ENCODE results near the gene FLNB. TPM values are rescaled to one million over a fixed set of nuclear protein-coding genes. Genes with fewer than 3 reads are reported as not detected.
A peak's percentile ranks its signal among the peaks of the same experiment; 100 is the strongest.

Gene FLNB
- total and polyA plus RNA-seq, 2 of the 4 experiments (the other 2 are of a cell fraction), result 78.0 to 136 TPM

DNA sequence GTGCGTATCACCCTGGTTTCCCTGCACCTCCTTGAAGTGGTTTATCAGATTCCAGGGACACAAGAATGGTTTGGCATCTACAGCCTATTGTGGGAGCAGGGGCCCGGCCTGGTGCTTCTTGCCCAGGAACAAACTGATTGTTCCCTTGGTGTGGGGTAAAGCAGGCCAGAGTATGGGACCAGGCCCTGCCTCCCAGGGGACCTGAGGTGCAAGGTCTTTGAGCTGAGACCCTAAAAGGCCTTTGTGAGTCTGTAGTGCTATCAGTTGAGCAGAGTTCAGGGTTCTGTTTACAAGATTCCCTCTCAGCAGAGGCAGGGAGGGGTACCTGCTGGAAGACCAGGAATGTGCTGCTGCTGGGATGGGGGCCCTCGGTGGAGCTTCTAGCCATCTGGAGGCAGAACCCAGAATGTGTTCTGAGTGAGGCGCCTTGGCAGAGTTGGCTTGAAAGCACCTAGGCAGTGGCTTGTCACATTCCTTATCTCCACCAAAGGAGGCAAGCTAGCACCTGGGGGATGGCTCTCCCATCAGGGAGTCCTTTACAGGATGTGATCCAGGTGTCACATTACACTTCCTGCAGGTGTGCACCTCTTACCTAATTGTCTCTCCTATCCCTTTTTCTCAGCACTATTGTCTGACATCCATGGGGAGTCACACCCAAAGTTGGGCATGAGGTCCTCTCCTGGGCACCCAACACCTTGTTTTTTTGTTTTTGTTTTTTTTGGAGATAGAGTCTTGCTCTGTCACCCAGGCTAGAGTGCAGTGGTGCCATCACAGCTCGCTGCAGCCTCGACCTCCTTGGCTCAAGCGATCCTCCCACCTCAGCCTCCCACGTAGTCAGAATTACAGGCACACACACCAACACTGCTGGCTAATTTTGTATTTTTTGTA, 13.1 kb downstream of the FLNB start:
- Histone ChIP-seq H4K8ac (ENCODE audit: low read depth in 2 of 2, low read length in 2 of 2) (no peak overlapping the region), H2BK15ac (ENCODE audit: low read depth, low read length) (no peak overlapping the region), H2BK120ac (ENCODE audit: low read depth, low read length) (no peak overlapping the region), H3K56ac (ENCODE audit: extremely low read depth, insufficient read depth, low read length) (no peak overlapping the region), H3K4ac (ENCODE audit: low read depth, low read length) (no peak overlapping the region; the same call in 1 of the 2 replicates), H2BK5ac (ENCODE audit: low read depth, low read length, poor library complexity, severe bottlenecking) (no peak overlapping the region), H2BK20ac (ENCODE audit: low read depth, low read length) (no peak overlapping the region), H3K9me3 (ENCODE audit: control insufficient read depth, insufficient read depth, low read length) (no peaks in the 10 kb centered on the region), H3K4me3 (ENCODE audit: insufficient read depth, low read depth, low read length) (no peak overlapping the region), H3K9me1 (ENCODE audit: insufficient read depth, low read length) (peaks cover 30% of the 10 kb centered on the region), H3K79me1 (ENCODE audit: low read depth in 1 of 2, low read length in 2 of 2) (peaks cover 13 to 86% of the 10 kb centered on the region in 2 experiments), H2AFZ (replicated peaks; ENCODE audit: low read length, poor library complexity) (no peak overlapping the region), H3K36me3 (ENCODE audit: control insufficient read depth, insufficient read depth, low read length) (no peaks in the 10 kb centered on the region), H3K27me3 (ENCODE audit: control insufficient read depth, insufficient read depth, low read length) (no peaks in the 10 kb centered on the region), H3K18ac (ENCODE audit: low read depth, low read length) (no peak overlapping the region), H3K27ac (ENCODE audit: insufficient read depth, low read length) (no peak overlapping the region), H3K9ac (ENCODE audit: low read depth, low read length) (no peak overlapping the region), H3K14ac (replicated peaks; ENCODE audit: low read depth, low read length) (no peak overlapping the region), H2AK9ac (replicated peaks; ENCODE audit: low read depth, low read length, poor library complexity) (peak overlapping the region; percentile 6), H3K4me1 (ENCODE audit: control insufficient read depth, insufficient read depth, low read length) (peaks cover 27% of the 10 kb centered on the region), H3K4me2 (ENCODE audit: low read depth, low read length) (no peak overlapping the region), H2AK5ac (ENCODE audit: low read depth, low read length) (peak overlapping the region; percentile 21; the same call in 1 of the 2 replicates), H4K20me1 (ENCODE audit: insufficient read depth, low read length) (peaks cover 88% of the 10 kb centered on the region), H3K23ac (ENCODE audit: low read depth, low read length) (0 out of 2 replicates have a peak overlapping the region, but pooled peaks have one; percentile 7), H4K91ac (ENCODE audit: insufficient read depth, low read depth, low read length) (no peak overlapping the region), H4K5ac (ENCODE audit: low read depth, low read length) (no peak overlapping the region)
- intact Hi-C loops (cut with micrococcal nuclease), result loop anchor here (5.0 kb wide), 1 partner anchor 61 kb away; no protein-coding TSS in a partner anchor
- TF ChIP-seq CHD1 (IDR thresholded peaks at IDR 0.05; ENCODE audit: low read depth, low read length) (no peak), CEBPB (IDR thresholded peaks at IDR 0.05; ENCODE audit: low read depth, low read length) (no peak), BHLHE40 (IDR thresholded peaks at IDR 0.05; ENCODE audit: low read depth, low read length) (no peak), NFE2L2 (IDR thresholded peaks at IDR 0.05; ENCODE audit: low read depth, low read length) (no peak), RCOR1 (IDR thresholded peaks at IDR 0.05; ENCODE audit: insufficient replicate concordance, low read length) (no peak)
- TF ChIP-seq, protein P1, sequence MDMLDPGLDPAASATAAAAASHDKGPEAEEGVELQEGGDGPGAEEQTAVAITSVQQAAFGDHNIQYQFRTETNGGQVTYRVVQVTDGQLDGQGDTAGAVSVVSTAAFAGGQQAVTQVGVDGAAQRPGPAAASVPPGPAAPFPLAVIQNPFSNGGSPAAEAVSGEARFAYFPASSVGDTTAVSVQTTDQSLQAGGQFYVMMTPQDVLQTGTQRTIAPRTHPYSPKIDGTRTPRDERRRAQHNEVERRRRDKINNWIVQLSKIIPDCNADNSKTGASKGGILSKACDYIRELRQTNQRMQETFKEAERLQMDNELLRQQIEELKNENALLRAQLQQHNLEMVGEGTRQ (IDR thresholded peaks at IDR 0.05; ENCODE audit: low read depth, low read length), result no peak
- dilution Hi-C loops (cut with HindIII; ENCODE audit: low sequenced_read_pairs, unreplicated experiment), result no loop called here
- no TSS peak for BruUV-seq (replicated peaks)
- ATAC-seq (ENCODE audit: low read depth) (no peak), DNase-seq (no peak)
- POLR2A ChIA-PET (ENCODE audit: unreplicated experiment), result no interaction called here
- WGBS, 2 experiments (ENCODE audit: extremely low coverage in 2 of 2, insufficient read length in 1 of 2), result 80% methylated on average over 1 of the region's 8 CpGs; no CpG with 5 or more reads in 1 of the 2 experiments
- CTCF ChIA-PET, result no interaction called here
- in situ Hi-C loops (cut with MboI; ENCODE audit: low sequenced_read_pairs), result no loop called here
